HG02798 (cell line): Measurements from ENCODE around the gene DIPK1C.

Experiments used
- ATAC-seq: cut with Tn5 transposase; IDR thresholded peaks from one replicate; pipeline ENCODE4 v1.9.1; 2021; ENCODE audit warnings: mild to moderate bottlenecking; ENCODE audit not compliant: unreplicated experiment, poor library complexity

The DIPK1C gene

GRCh38 chr18:74454279-74454751, 2.8 kb downstream of the DIPK1C start:
- no peak for ATAC-seq

GRCh38 chr18:74453642-74454198, 3.4 kb downstream of the DIPK1C start:
- ATAC-seq: no peak

GRCh38 chr18:74453016-74453566, 4.0 kb downstream of the DIPK1C start:
- ATAC-seq: no peak

GRCh38 chr18:74451148-74451547, 6.0 kb downstream of the DIPK1C start:
- no peak for ATAC-seq

- no peak for ATAC-seq
Measured at GRCh38 chr18:74450626-74451025, 6.5 kb downstream of the DIPK1C start.

- no peak for ATAC-seq
Measured at GRCh38 chr18:74447404-74448152, 9.5 kb downstream of the DIPK1C start.

GRCh38 chr18:74446631-74447403, 10.3 kb downstream of the DIPK1C start:
- ATAC-seq: no peak

- no peak for ATAC-seq
Measured at GRCh38 chr18:74446178-74446577, 10.9 kb downstream of the DIPK1C start.

GRCh38 chr18:74445585-74445984, 11.5 kb downstream of the DIPK1C start:
- ATAC-seq: no peak

- ATAC-seq: no peak
Measured at GRCh38 chr18:74444104-74444503, 13.0 kb downstream of the DIPK1C start.

- ATAC-seq: no peak
Measured at GRCh38 chr18:74440808-74441427, 16.2 kb downstream of the DIPK1C start.

- no peak for ATAC-seq
Measured at GRCh38 chr18:74438091-74438490, 19.0 kb downstream of the DIPK1C start.

- ATAC-seq: no peak
Measured at GRCh38 chr18:74436158-74436769, 20.8 kb downstream of the DIPK1C start.

- ATAC-seq: no peak
Measured at GRCh38 chr18:74435740-74436139, 21.4 kb downstream of the DIPK1C start.

- ATAC-seq: no peak
Measured at GRCh38 chr18:74434466-74434865, 22.6 kb downstream of the DIPK1C start.

- ATAC-seq: no peak
Measured at GRCh38 chr18:74430806-74431571, 26.1 kb downstream of the DIPK1C start.

GRCh38 chr18:74430231-74430630, 26.9 kb downstream of the DIPK1C start:
- no peak for ATAC-seq

GRCh38 chr18:74429096-74429495, 28.0 kb downstream of the DIPK1C start:
- ATAC-seq: no peak

- ATAC-seq: no peak
Measured at GRCh38 chr18:74427442-74428112, 29.5 kb downstream of the DIPK1C start.
